ENCODE results near the gene NAA35. TPM values are rescaled to one million over a fixed set of nuclear protein-coding genes. Genes with fewer than 3 reads are reported as not detected.
"Not testable (repeated sequence)": the region's sequence is repeated elsewhere in the genome, so short reads cannot be mapped to it uniquely, and the experiment has no call there.

NAA35 gene
- total RNA-seq, 1 donor from 2014 or later = 16.4 TPM

DNA sequence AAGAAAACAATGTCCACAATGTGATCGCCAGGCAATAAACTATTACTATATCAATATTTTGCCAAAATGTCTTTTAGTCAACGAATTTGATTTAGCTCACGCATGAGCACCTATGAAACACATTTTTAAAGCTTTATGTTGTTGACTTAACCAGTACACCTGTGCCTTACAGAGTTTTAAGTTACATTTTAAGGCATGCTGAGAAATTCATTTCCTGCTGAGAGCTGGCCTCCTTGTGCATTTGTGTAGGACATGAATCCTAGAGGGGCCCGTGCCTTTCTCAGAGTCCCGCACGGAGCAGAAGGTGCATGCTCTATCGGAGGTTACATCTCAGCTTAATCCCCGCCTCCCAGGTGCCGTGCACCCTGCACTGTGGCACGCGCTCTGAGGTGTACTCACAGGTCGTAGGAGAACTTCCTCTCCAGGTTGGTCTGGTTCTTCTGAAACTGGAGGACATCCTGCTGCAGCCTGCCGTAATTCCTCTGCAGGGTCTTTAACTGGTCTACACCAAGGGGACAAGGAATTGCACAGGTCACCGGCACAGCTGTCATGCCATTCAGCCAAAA, 105.2 kb downstream of the NAA35 start:
- intact Hi-C loops (cut with DNase I) = no loop called here
- DNase-seq (ENCODE audit: missing footprints) (no peak), ATAC-seq (no peak)

DNA sequence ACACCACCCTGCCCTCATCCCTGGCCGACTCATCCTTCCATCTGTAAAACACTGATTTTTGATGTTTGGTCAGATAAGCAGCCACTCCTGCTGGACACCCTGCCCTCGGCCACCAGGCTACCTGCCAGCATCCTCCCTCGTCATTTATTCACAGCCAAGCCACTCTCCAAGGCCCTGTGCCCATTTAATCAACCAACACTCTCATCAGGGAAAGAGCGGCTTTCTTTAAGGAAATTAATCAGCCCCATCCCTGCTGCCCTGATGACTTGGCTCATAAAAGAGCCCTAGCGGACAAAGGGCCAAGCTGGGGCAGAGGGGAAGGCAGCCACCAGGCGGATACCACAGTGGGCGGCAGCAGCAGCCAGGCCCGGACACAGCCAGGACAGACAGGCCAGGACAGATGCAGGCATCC, 106.0 kb downstream of the NAA35 start:
- DNase-seq (ENCODE audit: missing footprints) (no peak), ATAC-seq (no peak)
- intact Hi-C loops (cut with DNase I) = no loop called here

GRCh38 chr9:86047361-86047760, 106.4 kb downstream of the NAA35 start:
- DNase-seq (ENCODE audit: missing footprints) (no peak), ATAC-seq (no peak)
- intact Hi-C loops (cut with DNase I) = no loop called here

DNA sequence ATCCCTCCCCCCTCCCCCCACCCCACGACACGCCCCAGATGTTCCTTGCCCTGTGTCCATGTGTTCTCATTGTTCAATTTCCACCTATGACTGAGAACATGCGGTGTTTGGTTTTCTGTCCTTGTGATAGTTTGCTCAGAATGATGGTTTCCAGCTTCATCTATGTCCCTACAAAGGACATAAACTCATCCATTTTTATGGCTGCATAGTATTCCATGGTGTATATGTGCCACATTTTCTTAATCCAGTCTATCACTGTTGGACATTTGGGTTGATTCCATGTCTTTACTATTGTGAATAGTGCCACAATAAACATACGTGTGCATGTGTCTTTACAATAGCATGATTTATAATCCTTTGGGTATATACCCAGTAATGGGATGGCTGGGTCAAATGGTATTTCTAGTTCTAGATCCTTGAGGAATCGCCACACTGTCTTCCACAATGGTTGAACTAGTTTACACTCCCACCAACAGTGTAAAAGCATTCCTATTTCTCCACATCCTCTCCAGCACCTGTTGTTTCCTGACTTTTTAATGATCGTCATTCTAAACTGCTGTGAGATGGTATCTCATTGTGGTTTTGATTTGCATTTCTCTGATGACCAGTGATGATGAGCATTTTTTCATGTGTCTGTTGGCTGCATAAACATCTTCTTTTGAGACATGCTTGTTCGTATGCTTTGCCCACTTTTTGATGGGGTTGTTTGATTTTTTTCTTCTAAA, 107.2 kb downstream of the NAA35 start:
- DNase-seq (ENCODE audit: missing footprints); intact Hi-C loops (cut with DNase I); ATAC-seq: not testable (repeated sequence)

DNA sequence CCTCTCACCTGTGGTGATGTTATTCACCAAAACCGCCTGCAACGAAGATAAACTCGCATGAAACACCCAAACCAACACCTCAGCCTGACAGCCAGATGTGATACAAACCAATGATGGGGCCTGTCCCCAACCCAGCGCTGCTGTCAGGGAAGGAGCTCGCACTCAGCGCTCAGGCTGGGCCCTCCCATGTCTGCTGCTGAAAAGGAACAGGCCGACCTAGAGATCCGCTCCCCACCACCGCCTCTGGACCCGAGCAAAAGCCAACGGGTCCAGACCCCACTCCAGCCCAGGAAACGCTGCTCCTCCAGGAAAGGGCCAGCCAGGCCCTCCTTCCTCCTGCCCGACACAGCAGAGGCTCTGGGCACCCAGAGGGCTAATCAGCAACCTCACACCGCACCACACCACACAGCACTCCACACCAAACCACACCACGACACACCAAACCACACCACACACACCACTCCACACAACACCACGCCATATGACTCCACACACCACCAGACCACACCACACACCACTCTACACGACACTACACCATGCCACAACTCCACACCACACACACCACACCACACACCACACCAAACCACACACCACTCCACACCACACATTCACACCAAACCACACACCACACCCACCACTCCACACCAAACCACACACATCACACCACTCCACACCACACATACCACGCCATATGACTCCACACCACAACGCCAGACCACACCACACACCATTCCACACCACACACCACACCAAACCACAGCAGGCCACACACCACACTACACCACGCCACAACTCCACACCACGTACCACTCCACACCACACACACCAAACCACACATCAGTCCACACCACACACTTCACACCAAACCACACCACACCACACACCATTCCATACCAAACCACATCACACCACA, 111.9 kb downstream of the NAA35 start:
- intact Hi-C loops (cut with DNase I) = no loop called here
- DNase-seq (ENCODE audit: missing footprints) (no peak), ATAC-seq (no peak)

DNA sequence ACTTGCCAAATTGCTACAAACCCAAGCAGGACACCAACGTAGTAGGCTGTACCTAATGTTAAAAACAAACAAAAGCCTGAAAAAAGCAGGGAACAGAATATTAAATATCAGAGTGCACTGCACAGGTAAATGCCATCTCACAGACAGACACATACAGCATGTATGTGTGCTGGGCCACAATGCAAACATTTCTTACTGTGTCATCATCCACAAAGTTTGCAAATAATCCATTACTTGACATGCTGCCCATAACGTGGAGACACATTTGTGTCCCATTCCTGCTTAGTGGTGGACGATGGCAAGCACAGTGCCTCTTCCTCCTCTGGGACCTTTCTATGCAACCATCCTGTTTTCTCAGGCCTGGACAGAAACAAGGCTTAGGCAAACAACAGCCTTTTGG, 113.7 kb downstream of the NAA35 start:
- ATAC-seq (no peak), DNase-seq (ENCODE audit: missing footprints) (no peak)
- intact Hi-C loops (cut with DNase I) = no loop called here

GRCh38 chr9:86057491-86057890, 116.5 kb downstream of the NAA35 start:
- intact Hi-C loops (cut with DNase I) = no loop called here
- DNase-seq (ENCODE audit: missing footprints) = no peak
- ATAC-seq = no peak

DNA sequence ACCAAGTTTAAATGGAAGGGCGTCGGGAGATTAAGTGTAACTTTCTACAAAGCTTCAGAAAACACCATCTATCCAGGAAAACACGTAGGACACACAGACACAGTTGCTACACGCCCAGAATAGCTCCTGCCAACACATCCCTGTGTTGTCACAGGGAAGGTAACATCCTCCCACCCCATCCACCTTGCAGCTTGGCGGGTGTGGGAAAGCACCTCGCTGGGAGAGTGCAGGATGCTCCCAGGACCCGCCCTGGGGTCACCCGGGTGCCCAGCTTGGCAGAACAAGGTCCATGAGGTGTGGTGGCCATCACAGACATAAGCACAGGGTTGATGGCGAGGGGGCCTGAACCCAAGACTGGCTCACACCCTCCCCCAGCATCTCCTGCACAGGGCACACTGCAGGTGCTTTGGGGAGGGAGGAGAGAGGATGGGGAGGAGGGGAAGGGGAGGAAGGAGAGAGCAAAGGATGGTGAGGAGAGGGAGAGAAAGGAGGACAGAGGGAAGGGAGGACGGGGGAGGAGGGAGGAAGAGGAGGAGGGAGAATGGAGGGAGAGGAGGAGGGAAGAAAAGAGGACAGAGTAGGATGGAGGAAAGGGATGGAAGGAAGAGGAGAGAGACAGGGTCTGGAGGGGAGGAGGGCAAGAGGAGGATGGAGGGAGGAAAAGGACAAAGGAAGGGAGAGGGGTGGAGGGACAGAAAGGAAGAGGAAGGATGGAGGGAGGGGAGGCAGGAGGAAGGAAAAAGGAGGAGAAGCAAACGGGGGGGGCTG, 121.2 kb downstream of the NAA35 start:
- intact Hi-C loops (cut with DNase I) = no loop called here
- ATAC-seq = no peak

GRCh38 chr9:86062845-86063693, 122.1 kb downstream of the NAA35 start:
- no peak for ATAC-seq
- no peak for DNase-seq (ENCODE audit: missing footprints)

More for the DNA sequence above, 121.2 kb downstream of the NAA35 start:
- no peak for DNase-seq (ENCODE audit: missing footprints)

DNA sequence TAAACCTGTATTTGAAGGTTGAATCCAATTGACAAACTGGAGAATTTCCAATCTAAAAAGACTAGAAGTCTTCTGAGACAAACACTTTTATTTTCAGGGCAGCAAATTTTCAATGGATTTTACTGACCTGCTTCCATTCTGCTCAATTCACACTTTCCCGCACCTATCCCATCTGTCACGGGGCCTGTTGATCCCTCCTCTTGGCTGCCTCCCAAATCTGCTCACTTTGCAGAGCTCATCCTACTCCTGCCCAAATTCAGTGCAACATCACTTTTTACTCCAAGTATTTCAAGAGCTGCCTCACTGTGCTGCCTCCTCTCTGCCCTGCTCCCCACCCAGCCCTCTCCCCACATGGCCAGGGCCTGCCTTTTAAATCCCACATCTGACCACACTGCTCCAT, 123.3 kb downstream of the NAA35 start:
- intact Hi-C loops (cut with DNase I) = no loop called here
- DNase-seq (ENCODE audit: missing footprints) (no peak), ATAC-seq (no peak)

More at GRCh38 chr9:86062845-86063693, 122.1 kb downstream of the NAA35 start:
- intact Hi-C loops (cut with DNase I) = no loop called here

- intact Hi-C loops (cut with DNase I) = no loop called here
- ATAC-seq (no peak), DNase-seq (ENCODE audit: missing footprints) (no peak)
Measured at GRCh38 chr9:86069206-86069869, 128.4 kb downstream of the NAA35 start.

Other genes with a start within 250 kb of the NAA35 start
- 68.0 TPM for gene AGTPBP1, start 199.2 kb upstream of the NAA35 start, total RNA-seq
- gene GOLM1, start 158.4 kb downstream of the NAA35 start, total RNA-seq = 4.2 TPM